Bone marrow (tissue), 2 donors: ENCODE data around the gene CIITA.
"Not testable (repeated sequence)": the region's sequence is repeated elsewhere in the genome, so short reads cannot be mapped to it uniquely, and the experiment has no call there.

Experiments
- DNase-seq, 2 donors: peaks; one replicate each; lab custom pipeline; 2025; lab: John Stamatoyannopoulos, UW

CIITA gene, protein sequence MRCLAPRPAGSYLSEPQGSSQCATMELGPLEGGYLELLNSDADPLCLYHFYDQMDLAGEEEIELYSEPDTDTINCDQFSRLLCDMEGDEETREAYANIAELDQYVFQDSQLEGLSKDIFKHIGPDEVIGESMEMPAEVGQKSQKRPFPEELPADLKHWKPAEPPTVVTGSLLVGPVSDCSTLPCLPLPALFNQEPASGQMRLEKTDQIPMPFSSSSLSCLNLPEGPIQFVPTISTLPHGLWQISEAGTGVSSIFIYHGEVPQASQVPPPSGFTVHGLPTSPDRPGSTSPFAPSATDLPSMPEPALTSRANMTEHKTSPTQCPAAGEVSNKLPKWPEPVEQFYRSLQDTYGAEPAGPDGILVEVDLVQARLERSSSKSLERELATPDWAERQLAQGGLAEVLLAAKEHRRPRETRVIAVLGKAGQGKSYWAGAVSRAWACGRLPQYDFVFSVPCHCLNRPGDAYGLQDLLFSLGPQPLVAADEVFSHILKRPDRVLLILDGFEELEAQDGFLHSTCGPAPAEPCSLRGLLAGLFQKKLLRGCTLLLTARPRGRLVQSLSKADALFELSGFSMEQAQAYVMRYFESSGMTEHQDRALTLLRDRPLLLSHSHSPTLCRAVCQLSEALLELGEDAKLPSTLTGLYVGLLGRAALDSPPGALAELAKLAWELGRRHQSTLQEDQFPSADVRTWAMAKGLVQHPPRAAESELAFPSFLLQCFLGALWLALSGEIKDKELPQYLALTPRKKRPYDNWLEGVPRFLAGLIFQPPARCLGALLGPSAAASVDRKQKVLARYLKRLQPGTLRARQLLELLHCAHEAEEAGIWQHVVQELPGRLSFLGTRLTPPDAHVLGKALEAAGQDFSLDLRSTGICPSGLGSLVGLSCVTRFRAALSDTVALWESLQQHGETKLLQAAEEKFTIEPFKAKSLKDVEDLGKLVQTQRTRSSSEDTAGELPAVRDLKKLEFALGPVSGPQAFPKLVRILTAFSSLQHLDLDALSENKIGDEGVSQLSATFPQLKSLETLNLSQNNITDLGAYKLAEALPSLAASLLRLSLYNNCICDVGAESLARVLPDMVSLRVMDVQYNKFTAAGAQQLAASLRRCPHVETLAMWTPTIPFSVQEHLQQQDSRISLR

GRCh38 chr16:10876799-10877341 lies at the start of gene CIITA:
Gene CIITA, plus strand, starts transcription at chr16:10877202. Its CDS starts 129 bp downstream, at chr16:10877331.
- peak; percentile 70 to 97 for DNase-seq

DNA sequence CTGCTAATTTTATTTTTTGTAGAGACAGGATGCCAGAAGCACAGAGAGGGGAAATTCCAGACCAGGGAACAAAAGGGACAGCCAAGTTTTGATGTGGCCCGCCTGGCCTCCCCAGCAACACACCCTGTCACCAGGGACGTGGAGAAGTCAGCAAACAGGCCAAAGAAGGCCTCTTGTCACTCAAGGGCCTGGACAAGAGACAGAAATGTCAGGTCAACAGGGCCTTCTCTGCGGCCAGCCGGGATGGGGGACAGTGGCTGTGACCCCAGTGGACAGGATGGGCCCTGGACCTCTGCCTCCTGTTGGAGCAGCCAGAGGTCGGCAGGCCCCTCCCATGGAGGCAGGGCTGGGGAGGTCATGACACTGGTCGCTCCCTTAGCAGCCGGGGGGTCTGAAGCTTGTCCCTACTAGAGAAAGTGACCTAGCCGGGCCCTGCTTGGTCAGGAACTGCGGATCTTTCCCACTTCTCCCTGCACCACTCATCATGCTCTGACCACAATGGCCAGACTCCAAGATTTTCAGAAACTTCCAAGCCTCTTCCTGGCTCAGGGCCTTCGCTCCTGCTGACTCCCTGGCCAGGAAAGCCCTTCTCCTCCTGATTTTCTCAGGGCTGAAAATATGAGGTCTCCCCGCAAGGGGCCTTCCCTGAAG lies 49.2 kb upstream of the CIITA start:
- no peak for DNase-seq

DNA sequence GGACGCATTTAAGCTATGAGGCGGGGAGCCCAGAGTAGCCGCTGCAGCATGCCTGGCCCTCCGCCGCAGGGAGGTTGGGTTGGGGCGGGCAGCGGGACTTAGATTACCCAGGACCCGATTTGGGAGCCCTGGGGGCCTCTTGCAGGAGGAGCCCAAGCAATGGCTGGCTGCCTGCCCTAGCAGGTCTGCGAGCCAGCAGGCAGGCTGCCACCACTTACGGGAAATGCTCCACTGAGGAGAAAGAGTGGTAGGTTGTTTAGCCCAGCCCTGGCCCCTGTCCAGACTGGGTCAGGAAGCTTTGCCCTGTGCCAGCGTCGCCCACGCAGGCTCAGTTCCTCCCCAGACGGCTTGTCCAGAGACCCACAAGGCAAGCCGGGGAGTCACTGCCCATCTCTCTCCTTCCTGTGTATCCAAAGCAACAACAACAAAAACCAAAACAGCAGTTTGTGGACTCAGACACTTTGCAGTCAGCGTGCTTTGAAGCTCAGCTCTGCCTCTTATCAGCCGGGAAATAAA lies 48.1 kb upstream of the CIITA start:
- peak; percentile 24 to 53 for DNase-seq

GRCh38 chr16:10829390-10830098 lies 47.5 kb upstream of the CIITA start:
- not testable (repeated sequence) for DNase-seq

GRCh38 chr16:10830240-10830639 lies 46.8 kb upstream of the CIITA start:
- DNase-seq: not testable (repeated sequence)

DNA sequence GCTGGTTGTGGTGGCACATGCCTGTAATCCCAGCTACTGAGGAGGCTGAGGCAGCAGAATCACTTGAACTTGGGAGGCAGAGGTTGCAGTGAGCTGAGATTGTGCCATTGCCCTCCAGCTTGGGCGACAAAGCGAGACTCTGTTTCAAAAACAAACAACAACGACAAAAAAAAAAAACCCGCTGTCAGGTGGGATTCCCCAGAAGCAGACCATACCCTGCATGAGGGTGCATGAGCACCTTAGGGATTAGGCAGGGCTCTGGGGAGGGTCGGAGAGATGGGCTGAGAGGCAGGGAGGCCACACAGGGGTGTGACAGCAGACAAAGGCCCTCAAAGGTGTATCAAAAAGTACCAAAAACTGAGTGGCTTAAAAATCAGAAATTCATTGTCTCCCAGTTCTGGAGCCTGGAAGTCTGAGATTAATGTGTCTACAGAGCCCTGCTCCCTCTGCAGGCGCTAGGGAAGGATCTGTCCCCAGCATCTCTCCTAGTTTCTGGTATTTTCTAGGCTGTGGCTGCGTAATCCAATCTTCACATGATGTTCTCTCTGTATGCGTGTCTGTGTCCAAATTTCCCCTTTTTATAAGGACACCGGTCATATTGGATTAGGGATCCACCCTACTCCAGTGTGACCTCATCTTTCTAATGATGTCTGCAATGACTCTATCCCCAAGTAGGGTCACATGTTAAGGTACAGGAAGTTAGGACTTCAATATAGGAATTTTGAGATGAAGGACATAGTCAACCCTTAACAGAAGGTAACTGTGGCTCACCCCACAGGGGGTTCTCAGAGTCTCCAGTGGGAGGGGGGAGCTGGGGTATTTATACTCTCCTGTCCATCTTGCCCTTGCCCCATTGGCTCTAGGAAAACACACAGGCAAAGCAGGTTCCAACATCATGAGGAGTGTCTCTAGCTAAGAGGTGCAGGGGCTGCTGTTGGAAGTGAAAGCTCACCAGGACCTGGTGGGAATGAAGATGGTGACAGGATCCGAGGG lies 44.8 kb upstream of the CIITA start:
- no peak for DNase-seq

DNA sequence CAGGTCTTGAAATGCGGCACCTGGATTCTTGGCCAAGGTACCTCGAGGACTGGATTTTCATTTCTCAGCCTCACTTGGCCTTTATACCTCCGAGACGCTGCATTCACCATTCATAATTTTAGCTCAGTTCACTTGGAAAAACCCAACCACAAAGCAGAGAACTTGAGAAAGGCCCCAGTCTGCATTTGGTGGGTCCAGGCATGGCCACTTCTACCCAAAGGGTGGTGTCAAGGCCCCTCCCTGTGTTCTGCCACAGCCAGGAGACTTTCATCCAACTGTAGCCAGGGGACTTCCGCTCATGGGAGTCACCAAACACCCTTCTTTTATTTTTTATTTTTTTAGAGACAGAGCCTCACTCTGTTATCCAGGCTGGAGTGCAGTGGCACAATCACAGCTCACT lies 43.7 kb upstream of the CIITA start:
- DNase-seq: no peak

DNA sequence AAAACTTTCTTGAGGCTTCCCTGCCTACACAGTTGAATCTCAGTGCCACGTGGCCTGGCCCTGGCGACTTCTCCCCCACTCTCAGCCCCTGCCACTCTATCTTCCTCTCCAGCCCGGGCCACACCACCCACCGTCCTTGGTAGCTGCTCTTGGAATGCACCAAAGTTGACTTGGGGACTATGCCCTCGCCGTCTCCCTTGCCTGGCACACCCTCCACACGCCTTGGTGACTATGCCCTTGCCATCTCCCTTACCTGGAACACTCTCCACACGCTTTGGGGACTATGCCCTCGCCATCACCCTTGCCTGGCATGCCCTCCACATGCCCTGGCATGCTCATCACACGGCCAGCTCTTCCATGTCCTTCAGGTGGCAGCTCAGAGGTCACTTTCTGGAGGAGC lies 42.9 kb upstream of the CIITA start:
- DNase-seq: no peak

GRCh38 chr16:10834766-10835165 lies 42.2 kb upstream of the CIITA start:
- DNase-seq: no peak

DNA sequence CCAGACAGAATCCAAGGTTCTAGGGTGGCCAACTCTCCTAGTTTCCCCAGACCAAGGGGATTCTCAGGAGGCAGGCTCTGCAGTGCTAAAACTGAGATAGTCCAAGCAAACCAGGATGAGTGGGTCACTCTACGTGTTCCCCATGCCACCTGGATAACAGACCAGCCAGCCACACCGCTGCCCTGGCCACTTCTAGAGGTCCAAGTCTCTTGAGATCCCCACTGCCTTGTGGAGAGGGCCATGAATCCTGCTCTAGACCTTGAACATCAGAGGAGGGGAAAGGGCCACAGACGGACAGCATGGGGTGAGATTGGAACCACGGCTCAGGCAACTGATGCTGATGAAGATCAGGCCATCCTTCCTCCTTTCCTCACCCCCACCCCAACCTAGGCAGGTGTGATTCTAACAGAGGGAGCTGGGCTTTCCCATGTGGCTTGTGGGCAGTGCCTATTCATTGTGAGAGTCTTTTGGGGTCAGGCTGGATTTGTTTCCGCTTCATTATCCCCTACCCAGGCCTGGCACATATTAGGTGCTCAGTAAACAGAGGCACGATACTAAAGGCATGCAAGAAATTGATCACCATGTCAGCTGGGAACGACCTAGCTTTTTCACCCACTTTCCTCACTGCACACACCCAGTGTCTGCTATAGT lies 41.6 kb upstream of the CIITA start:
- no peak for DNase-seq

DNA sequence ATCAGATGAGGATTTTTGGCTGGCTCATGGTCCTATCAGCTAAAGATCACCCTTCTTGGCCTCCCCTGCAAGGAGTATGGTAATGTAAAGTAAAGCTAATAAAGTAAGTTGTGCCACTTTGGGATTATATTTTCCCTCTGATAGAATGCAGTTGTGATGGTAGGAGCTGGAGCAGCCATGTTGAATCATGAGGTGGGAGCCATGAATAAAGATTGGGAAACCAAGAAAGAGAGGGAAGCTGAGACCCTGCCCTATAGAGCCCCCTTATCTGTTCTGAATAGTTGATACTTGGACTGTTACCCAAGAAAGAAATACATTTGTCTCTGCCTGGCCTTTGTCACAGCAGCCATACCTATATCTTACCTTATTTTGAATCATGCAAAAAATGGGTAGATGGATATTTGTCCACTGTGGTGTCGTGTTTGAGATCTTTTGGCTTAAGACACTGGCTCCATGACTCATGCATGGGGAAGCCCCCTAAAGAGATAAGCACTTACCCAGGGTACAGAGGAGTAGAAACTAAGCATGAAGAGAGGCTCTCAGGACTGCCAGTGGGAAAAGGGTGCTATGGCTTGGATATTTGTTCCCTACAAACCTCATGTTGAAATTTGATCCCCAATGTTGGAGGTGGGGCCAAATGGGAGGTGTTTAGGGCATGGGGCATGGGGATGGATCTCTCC lies 40.7 kb upstream of the CIITA start:
- DNase-seq: no peak

GRCh38 chr16:10838621-10839278 lies 38.3 kb upstream of the CIITA start:
- no peak for DNase-seq

- DNase-seq: no peak
Measured at GRCh38 chr16:10839279-10839666, 37.7 kb upstream of the CIITA start.

DNA sequence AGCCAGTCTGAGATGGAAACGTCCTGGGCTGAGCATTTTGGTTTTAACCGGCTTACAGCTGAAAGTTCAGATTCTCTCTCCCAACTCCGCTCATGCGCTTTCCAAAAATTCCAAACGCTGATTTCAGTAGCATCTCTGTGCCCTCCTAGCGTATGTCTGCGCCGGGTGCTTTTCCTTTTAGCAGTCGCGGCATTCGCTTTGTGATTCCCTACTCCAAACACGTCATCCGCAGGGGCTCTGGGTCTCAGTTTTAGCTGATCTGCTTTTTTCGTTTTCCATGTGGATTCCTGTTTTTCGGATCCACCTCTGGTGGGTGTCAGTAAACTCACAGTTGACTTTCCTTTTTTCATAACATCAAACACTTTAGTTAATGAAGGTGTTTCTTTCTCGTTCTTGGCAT lies 36.3 kb upstream of the CIITA start:
- DNase-seq: no peak

DNA sequence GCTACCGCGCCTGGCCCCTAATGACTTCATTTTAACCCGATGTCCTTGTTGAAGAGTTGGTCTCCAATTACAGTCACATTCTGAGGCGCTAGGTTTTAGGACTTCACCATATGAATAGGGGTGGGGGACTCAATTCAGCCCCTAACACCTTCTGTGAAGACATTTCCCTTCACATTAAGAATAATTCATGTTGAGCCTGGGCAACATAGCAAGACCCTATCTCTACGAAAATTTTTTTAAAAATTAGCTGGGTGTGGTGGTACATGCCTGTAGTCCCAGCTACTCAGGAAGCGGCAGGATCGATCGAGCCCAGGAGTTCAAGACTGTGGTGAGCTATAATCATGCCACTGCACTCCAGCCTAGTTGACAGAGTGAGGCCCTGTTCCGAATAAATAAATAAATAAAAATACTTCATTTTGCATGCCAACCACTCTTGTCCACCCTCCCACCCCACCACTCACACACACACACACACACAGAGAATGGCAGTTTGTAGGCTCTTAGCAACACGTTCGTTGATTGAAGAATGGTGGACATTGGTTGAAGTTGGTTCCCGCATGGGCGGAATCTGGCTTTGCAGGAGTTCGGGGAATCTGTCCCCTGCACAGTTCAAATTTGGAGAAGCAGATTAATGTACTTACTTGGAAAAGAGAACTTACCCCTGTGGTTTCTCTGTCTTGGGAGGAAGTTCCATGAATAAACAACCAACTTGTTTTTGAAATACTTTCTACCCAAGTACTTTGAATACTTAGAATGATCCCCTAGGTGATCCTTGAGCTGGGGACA lies 30.6 kb upstream of the CIITA start:
- DNase-seq: peak in 1 of 2 donors; percentile 36

DNA sequence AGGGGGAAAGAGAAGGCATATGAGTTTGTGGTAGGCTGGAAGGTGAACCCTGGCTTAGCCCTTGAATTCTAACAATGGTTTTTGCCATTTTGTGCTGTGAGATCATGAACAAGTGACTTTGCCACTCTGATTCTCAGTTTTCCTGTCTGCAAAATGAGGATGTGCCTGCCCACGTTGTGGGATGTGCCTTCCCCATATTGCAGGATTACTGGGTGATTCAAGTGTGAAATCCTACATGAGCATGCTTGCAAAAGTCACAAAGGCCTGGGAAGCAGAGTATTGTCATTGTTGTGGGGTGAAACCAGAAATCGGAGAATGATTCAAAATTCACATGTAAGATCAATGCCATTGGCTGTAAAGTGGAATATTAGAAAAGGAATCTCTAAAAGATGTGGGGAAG lies 29.8 kb upstream of the CIITA start:
- DNase-seq: no peak
